ENCODE results near the gene PUM1.

- no peak for TF ChIP-seq POLR2AphosphoS5 (IDR thresholded peaks at IDR 0.05; ENCODE audit: low read length)
- no peak for TF ChIP-seq RFX5 (IDR thresholded peaks at IDR 0.05; ENCODE audit: low read depth, low read length)
- no peak for TF ChIP-seq SPI1 (IDR thresholded peaks at IDR 0.05; ENCODE audit: borderline replicate concordance, insufficient read depth, low read depth, low read length)
- TF ChIP-seq CTCF (IDR thresholded peaks at IDR 0.05 in 2 of 3, conservative IDR thresholded peaks at IDR 0.05 in 1 of 3; ENCODE audit: control insufficient read depth in 2 of 3, extremely low read depth in 1 of 3, insufficient read depth in 1 of 3, low read depth in 3 of 3, low read length in 3 of 3): no peak
- no peak for TF ChIP-seq EZH2 (IDR thresholded peaks at IDR 0.05; ENCODE audit: borderline replicate concordance, control insufficient read depth, low read depth, low read length)
- no peak for TF ChIP-seq ZNF207 (IDR thresholded peaks at IDR 0.05; ENCODE audit: borderline replicate concordance)
These were observed 73.5 kb downstream of the PUM1 start for GRCh38 chr1:30991862-30992606.

All from GM12878 (cell line).